Measurements from ENCODE around the gene ST7.
"Not testable (repeated sequence)": the region's sequence is repeated elsewhere in the genome, so short reads cannot be mapped to it uniquely, and the experiment has no call there.

ST7 gene

DNA sequence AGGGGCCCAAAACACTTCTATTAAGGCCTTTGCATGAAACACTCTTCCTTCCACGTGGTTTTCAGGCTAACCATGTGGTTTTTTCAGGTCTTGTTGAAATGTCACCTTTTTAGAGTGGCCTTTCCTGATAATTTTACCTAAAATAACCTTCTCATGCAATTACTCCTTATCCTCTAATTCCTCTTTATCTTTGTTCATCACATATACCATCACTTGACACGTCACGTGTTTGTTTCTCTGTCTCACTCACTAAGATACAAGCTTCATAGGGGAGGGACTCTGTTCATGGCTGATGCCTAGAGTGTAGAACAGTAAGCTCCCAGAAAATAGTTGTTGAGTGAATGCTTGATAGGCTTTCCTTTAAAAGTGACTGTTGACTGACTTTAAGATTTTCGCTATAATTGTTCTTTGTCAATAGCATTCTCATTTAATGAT is 63.7 kb downstream of the ST7 start:
- DNase-seq = no peak
- in situ Hi-C loops (cut with MboI; ENCODE audit: low pct_unique_long_range_greater_than_20kb, low sequenced_read_pairs) = loop anchor here (25.0 kb wide), 1 partner anchor 95 kb away; no protein-coding TSS in a partner anchor

DNA sequence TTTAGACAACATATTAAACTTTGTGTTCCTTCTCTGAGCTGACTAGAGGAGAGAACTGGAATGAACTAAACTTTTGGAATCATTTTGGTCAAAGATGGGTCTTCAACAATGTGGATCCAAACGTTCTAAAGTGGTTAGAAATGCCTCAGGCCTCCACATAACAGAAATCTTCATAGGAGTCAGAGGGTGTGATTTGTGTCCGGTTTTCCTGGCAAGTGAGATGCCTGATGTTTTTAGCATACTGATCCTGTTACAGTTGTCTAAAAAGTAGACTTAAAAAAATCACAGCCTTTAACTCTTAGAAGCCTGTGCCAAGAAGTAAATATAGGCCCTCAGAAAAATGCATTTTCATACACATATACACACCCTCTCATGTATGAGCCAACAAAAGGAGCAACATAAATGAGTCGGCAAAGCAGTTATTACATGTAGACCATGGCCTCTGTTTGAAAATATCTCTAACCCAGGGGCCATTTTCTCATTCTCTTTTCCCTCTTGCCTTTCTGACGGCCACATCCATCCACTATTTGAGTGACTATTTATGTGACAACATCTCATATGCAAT is 64.5 kb downstream of the ST7 start:
- in situ Hi-C loops (cut with MboI; ENCODE audit: low pct_unique_long_range_greater_than_20kb, low sequenced_read_pairs) = loop anchor here (25.0 kb wide), 1 partner anchor 95 kb away; no protein-coding TSS in a partner anchor
- DNase-seq = no peak

DNA sequence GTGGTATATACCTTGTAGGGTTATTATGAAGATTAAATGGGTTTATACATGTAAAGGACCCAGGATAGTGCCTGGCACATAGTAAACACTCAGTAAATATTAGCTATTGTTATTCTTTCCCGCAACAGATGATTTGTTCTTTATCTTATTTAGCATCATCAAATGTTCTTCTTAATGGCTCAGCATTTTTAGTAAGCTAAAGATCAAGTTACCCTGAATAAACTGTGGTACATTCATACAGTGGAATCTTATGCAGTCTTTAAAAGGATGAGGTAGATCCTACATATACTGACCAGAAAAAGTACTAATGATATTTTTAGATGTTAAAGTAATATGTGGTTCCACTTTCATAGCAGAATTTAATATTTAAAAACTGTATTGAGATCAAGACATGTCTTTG is 65.4 kb downstream of the ST7 start:
- DNase-seq = no peak

DNA sequence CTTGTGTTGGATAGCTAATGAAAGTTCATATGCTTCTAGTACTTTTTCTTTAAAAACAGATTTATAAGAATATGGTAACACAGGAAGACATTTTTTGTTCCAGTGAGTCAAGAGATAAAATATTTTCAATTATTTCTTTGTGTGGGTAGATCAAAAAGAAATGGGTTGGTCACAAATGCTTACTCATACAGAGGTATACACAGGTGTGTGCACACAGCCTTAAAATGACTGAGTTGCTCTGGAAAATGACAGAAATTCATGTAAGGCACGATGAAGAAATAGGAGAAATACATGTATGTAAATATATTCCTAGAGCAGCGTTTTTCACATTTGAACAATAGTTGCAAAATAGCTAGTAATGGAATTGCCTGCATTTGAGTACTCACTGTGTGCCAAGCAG is 66.0 kb downstream of the ST7 start:
- in situ Hi-C loops (cut with MboI; ENCODE audit: low pct_unique_long_range_greater_than_20kb, low sequenced_read_pairs) = loop anchor here (25.0 kb wide), 1 partner anchor 93 kb away; no protein-coding TSS in a partner anchor
- no peak for DNase-seq

More for the DNA sequence above, 65.4 kb downstream of the ST7 start:
- in situ Hi-C loops (cut with MboI; ENCODE audit: low pct_unique_long_range_greater_than_20kb, low sequenced_read_pairs) = loop anchor here (25.0 kb wide), 1 partner anchor 94 kb away; no protein-coding TSS in a partner anchor

DNA sequence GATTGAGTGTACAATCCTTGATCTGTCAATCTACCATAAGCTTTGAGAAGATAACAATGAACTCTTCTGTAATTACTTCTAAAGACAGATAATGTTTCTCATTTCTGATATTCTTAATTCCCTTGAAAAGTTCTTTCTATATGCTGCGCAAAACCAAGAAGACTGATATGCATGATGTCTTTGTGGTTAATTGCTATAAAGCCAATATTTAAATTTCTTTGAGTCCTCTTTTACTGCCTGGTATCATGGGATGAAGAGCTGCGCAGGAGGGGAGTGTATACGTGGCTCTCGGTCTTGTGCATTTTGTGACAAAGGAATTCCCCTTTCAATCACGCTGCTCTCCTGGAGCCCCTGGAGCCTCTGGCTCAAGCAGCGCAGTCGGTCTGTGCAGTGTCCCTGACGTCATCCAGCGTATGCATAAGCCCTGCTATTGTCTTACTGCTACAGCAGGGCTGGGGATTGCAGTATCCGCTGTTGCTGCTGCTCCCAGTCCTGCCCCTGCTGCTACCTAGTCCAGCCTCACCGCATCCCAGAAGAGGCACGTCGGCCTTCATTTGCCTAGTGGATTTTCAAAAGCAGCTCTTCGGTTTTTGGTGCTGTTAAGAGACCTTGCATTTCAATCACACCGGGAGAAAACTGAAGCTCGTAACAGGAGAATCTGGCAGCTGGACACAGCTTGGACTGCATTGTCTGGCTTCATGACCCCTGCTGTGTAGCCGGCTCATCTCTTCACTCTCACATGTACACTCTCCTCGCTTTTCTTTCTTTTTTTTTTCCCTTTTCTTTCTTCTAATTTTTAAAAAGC is 66.7 kb downstream of the ST7 start:
- in situ Hi-C loops (cut with MboI; ENCODE audit: low pct_unique_long_range_greater_than_20kb, low sequenced_read_pairs) = loop anchor here (25.0 kb wide), 1 partner anchor 92 kb away; no protein-coding TSS in a partner anchor
- DNase-seq = no peak

DNA sequence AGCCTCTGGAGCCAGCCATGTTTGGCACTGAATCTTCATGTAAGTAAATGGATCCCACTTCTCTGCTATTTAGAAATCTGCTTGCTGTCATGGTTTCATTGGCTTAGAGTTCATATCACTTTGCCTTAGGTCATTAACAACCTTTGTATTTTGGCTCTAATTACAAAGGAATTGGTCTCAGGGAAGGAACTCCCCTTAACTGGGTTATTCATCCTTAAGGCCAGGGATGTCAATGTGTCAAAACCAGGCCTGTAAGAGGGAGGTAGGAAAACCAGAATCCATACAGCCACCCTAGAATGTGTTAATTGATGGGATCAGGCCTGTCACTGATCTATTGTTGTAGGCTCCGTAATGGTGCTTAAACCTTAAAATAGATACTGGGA is 67.3 kb downstream of the ST7 start:
- no peak for DNase-seq
- in situ Hi-C loops (cut with MboI; ENCODE audit: low pct_unique_long_range_greater_than_20kb, low sequenced_read_pairs) = loop anchor here (25.0 kb wide), 1 partner anchor 92 kb away; no protein-coding TSS in a partner anchor

DNA sequence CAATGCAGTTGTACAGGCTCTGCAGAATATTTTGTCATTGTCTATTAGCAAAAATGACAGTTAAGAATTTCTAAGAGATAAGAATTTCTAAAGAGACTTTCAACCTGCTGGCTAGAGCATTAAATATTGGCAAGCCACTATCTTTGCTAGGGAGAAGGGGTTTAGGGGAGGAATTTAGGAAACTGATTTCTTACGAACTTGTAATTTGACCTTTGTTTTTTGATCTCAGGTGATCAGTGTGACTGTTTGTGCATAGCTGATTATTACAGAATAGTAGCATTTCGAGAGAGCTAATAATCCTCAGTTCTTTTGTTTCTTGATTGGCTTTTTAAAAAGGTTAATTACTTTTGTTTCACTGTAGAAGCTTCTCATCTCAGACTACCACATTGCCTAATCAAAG is 68.1 kb downstream of the ST7 start:
- no peak for DNase-seq
- in situ Hi-C loops (cut with MboI; ENCODE audit: low pct_unique_long_range_greater_than_20kb, low sequenced_read_pairs) = loop anchor here (25.0 kb wide), 1 partner anchor 91 kb away; no protein-coding TSS in a partner anchor

DNA sequence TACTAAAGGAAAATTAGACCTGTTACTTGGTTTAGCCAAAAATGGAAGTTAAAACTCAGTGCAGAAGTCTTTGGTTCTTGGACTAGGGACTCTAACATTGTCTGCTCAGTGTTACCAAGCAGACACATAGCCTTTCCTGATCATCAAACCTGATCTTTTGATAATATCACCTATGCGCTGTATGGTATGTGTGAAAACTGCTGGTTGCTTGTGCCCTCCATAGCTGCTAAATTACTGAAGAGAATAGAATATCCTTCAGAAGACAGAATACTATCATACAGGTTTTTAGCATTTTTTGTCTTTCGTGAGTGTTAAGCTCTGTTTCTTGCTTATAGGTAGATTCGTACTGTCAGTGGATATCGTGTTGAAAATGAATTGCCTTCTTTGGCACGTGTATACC is 68.7 kb downstream of the ST7 start:
- in situ Hi-C loops (cut with MboI; ENCODE audit: low pct_unique_long_range_greater_than_20kb, low sequenced_read_pairs) = loop anchor here (25.0 kb wide), 1 partner anchor 90 kb away; no protein-coding TSS in a partner anchor
- DNase-seq = no peak

DNA sequence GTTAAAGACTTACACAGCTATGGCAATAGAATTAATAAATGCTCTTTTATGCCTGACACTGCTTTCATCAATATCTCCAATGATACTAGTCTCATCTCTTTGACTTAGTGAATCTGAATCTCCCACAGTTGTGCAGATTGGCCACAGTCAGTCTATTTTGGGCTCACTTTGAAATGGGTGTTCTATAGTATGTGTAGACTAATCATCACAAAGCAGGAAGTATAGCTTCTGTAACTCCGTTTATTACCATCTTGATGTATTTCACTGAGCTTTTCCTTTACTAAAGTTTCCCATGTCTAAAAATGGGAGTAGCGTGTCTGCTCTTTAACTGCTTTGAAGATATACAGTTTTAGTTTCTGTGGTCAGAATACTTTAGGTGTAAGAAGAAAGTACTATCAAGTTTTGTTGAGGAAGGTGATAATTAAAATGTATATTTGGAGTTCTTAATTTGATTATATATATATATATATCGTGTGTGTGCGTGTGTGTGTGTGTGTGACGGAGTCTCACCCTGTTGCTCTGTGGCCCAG is 70.1 kb downstream of the ST7 start:
- no peak for DNase-seq
- in situ Hi-C loops (cut with MboI; ENCODE audit: low pct_unique_long_range_greater_than_20kb, low sequenced_read_pairs) = loop anchor here (25.0 kb wide), 1 partner anchor 89 kb away; no protein-coding TSS in a partner anchor

DNA sequence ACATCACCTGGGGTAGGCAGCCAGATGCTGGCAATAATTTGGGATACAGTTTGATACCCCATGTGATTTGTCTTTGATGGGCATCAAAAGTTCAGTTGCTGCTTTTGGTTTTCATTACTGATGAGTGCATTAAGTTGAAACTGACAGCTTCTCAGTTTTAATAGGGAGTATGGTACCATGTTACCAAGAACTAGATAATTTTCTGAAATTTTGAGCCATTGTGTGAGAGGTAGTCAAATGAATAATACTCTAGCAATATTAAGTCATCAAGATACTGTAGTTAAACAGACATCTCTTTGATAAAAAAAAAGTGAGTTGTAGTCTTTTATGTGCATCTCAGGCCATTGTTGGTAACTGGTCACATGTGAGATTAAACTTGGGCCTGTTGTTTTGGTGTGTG is 71.5 kb downstream of the ST7 start:
- DNase-seq = no peak
- in situ Hi-C loops (cut with MboI; ENCODE audit: low pct_unique_long_range_greater_than_20kb, low sequenced_read_pairs) = loop anchor here (25.0 kb wide), 1 partner anchor 87 kb away; no protein-coding TSS in a partner anchor

DNA sequence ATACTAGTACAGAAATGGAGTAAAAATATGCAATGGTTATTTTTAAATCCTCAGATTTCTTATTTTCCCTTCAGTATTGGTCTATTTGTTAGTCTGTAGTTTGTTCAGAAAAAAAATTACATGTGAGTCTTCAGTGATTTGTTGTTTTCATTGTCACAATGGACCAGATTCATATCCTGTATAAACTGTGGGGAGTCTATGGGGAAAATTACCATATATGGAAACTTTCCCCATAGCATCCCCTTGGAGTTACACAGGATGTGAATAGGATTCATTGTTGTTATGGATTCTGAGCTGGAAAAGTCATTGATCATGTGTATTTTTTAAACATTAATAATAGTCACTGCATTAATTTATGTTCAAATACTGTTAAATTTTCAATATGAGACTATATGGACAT is 72.6 kb downstream of the ST7 start:
- in situ Hi-C loops (cut with MboI; ENCODE audit: low pct_unique_long_range_greater_than_20kb, low sequenced_read_pairs) = no loop called here
- DNase-seq = no peak

DNA sequence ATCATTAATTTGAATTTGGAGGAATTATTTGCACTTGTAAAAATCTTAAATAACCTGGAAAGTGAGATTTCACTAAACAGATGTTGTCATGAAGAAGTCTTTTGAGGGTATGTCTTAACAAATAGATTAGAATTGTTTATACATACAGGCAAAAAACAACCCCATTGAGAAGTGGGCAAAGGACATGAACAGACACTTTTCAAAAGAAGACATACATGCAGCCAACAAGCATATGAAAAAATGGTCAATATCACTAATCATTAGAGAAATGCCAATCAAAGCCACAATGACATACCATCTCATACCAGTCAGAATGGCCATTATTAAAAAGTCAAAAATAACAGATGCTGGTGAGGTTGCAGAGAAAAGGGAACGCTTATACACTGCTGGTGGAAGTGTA is 77.0 kb downstream of the ST7 start:
- DNase-seq; in situ Hi-C loops (cut with MboI; ENCODE audit: low pct_unique_long_range_greater_than_20kb, low sequenced_read_pairs): not testable (repeated sequence)

DNA sequence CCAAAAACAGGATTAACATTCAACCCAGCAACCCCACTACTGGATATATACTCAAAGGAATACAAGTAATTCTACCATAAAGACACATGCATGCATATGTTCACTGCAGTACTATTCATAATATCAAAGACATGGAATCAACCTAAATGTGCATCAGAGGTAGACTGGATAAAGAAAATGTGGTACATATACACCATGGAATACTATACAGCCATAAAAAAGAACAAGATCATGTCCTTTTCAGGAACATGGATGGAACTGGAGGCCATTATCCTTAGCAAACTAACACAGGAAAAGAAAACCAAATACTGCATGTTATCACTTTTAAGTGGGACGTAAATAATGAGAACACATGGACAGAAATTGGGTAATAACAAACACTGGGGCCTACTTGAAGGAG is 77.5 kb downstream of the ST7 start:
- DNase-seq; in situ Hi-C loops (cut with MboI; ENCODE audit: low pct_unique_long_range_greater_than_20kb, low sequenced_read_pairs): not testable (repeated sequence)

DNA sequence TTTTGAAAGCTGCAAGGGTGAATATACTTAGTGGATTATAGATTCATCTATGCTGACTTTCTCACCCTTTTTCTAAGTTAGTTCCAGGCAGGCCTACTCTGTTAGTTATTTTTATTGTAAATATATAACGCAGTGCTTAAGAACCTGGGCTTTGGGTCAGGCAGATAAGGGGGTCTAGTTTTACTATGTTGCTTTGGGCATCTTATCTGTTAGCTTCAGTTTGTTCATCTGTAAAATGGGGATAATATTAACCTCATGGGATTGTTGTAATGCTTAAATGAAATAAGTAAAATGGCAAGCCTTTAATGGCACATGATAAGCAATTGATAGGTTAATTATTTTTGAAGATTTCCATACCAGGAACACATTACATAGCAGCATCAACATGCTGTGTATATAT is 79.5 kb downstream of the ST7 start:
- in situ Hi-C loops (cut with MboI; ENCODE audit: low pct_unique_long_range_greater_than_20kb, low sequenced_read_pairs) = no loop called here
- DNase-seq = no peak

DNA sequence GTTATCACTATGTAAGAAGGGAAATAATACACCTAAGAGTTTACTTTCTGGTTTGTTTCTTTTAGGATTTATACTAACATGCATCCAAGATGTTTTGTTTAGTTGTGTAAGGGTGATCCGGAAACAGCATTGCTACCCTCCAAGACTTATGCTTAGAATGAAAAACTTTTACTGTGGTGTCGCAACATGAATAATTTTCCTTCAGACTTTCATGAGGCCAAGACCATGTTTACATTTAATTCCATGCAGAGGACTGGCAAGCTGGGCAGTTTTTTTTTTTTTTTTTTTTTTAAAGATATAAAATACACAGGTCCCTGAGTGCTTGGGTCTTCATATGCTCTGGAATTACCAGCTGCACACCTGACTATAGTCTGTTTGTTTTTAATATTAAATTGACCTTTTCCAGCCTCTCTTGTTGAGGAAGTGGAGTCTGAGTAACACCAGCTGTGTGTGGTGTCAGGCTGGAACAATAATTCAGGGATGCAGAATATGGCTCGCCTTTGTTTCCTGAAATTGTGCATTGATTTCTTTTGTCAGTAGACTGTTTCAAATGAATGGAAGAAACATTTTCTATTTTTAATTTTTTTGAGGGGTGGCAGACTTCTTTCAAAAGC is 81.7 kb downstream of the ST7 start:
- in situ Hi-C loops (cut with MboI; ENCODE audit: low pct_unique_long_range_greater_than_20kb, low sequenced_read_pairs) = no loop called here
- no peak for DNase-seq

DNA sequence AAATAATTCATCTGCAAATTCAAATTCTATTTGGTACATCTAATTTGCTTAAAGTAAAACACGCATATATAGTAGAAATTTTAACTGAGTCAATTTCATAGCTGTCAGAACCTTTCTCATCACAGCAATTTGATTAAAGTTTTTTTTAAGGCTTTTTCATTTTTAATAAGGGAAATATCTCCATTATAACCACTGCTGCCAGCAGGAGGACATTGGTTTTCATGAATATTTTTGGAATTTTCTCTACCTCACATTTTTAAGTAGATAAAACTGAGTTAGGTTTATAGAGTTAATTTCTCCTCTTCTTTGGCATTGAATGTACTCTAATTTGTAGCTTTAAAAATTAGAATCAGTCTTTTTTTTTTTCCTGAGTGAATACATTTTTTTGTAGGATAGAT is 82.2 kb downstream of the ST7 start:
- no peak for DNase-seq
- in situ Hi-C loops (cut with MboI; ENCODE audit: low pct_unique_long_range_greater_than_20kb, low sequenced_read_pairs) = no loop called here

DNA sequence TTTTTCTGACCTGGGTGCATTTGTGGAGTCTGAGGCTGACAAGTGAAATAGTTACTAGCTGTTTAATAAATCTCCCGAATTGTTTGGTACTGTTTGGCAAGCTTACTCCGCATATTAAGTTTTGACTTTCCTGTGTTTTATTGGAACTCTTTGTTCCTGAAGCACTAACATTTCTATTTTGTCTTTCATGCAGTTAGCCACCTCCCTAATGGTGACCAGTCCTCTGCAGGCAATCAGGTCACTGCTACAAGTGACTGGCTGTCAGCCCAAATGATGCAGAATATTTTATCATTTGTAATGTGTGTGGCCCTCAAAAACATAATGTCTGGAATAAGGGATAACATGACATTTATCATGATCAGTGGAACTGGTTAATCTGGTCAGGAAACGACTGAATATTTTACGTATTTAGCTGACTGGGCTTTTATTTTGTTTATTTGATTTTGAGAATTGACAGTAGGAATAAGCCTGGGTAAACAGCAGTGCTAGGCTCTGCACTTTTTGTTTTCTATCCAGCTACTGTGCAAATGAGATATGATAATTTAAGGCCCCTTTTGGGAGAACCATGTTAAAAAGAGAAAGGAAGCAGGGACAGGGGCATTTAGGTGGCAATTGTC is 82.9 kb downstream of the ST7 start:
- no peak for DNase-seq
- in situ Hi-C loops (cut with MboI; ENCODE audit: low pct_unique_long_range_greater_than_20kb, low sequenced_read_pairs) = no loop called here

DNA sequence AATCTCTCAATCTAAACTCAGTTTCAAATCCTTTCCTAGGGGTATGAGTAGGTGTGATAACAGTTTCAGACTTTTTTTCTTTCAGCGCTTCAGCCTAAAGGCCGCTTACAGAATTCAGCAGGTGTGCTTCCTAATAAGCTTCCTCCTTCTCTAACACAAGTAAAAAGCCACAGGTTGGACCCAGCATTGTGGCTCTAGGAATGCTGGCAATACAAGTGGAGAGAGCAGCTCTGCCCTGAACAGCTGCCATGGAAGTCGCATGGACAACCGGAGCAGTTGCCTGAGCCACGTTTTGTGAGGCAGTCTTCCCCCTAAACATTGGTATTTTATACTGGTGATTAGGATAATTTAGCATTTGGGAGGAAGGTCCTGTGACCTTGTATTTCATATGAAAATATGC is 83.5 kb downstream of the ST7 start:
- in situ Hi-C loops (cut with MboI; ENCODE audit: low pct_unique_long_range_greater_than_20kb, low sequenced_read_pairs) = no loop called here
- no peak for DNase-seq

DNA sequence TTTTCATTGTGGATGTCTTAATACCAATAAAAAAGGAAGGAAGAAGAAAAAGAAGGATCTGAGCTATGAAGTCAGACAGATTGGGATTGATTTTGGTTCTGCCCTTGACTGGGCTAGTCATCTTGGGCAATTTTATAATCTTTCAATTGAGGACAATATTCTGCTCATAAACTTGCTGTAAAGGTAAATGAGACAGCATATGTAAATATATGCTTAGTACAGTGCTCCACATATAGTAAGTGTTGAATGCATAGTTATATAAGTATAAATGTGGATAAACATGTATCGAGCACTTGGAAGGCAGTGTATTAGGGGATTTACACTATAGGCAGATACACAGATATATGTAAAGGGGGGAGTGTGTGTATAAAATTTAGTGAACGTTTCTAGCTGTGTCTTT is 85.1 kb downstream of the ST7 start:
- DNase-seq = no peak
- in situ Hi-C loops (cut with MboI; ENCODE audit: low pct_unique_long_range_greater_than_20kb, low sequenced_read_pairs) = no loop called here

All from KBM-7 (cell line).